Mesenchymal stem cell (in vitro differentiated cells and primary cell): ENCODE results near the gene TMX1. TPM values are rescaled to one million over a fixed set of nuclear protein-coding genes. Genes with fewer than 3 reads are reported as not detected.

Experiments
- small RNA-seq: library from polyadenylated mRNA; stranded (forward); fragments of <200 nt; extraction: miRNeasy Mini kit (QIAGEN cat#:217004); gene quantifications from one replicate; pipeline ENCODE3, GENCODE V24; 2013; ENCODE audit warnings: low read depth

The TMX1 gene

Small RNA genes lying within 50 kb of the gene (small RNA-seq; reads per million reads assigned to genes)
- gene RF00019 = not detected
- gene RF00156 = not detected
